ENCODE results near the gene HERC2. TPM values are rescaled to one million over a fixed set of nuclear protein-coding genes. Genes with fewer than 3 reads are reported as not detected.

The HERC2 gene
- total and polyA plus RNA-seq, 7 donors: 23.9 to 59.7 (median 41.1) TPM

- peaks cover 0 to 73% of the 10 kb centered on the region in 2 donors for H3K36me3 ChIP-seq (ENCODE audit: insufficient read depth in 1 of 2, low read depth in 1 of 2)
- no peak overlapping the region for H3K27ac ChIP-seq
- TF ChIP-seq, protein P1, sequence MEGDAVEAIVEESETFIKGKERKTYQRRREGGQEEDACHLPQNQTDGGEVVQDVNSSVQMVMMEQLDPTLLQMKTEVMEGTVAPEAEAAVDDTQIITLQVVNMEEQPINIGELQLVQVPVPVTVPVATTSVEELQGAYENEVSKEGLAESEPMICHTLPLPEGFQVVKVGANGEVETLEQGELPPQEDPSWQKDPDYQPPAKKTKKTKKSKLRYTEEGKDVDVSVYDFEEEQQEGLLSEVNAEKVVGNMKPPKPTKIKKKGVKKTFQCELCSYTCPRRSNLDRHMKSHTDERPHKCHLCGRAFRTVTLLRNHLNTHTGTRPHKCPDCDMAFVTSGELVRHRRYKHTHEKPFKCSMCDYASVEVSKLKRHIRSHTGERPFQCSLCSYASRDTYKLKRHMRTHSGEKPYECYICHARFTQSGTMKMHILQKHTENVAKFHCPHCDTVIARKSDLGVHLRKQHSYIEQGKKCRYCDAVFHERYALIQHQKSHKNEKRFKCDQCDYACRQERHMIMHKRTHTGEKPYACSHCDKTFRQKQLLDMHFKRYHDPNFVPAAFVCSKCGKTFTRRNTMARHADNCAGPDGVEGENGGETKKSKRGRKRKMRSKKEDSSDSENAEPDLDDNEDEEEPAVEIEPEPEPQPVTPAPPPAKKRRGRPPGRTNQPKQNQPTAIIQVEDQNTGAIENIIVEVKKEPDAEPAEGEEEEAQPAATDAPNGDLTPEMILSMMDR (IDR thresholded peaks at IDR 0.05): no peak
- 93 to 95% (median 94%) methylated on average over 26 of the region's 26 CpGs for WGBS, 3 donors
- intact Hi-C loops (cut with DNase I): no loop called here
- ATAC-seq: no peak
- H3K9me3 ChIP-seq: no peaks in the 10 kb centered on the region
- no peak for DNase-seq
- no peaks in the 10 kb centered on the region for H3K4me1 ChIP-seq
- H3K27me3 ChIP-seq (ENCODE audit: insufficient read depth in 3 of 3, low read length in 2 of 3): no peaks in the 10 kb centered on the region
- H3K4me3 ChIP-seq: no peak overlapping the region
Measured at GRCh38 chr15:28112962-28113361, 209.0 kb downstream of the HERC2 start.

DNA sequence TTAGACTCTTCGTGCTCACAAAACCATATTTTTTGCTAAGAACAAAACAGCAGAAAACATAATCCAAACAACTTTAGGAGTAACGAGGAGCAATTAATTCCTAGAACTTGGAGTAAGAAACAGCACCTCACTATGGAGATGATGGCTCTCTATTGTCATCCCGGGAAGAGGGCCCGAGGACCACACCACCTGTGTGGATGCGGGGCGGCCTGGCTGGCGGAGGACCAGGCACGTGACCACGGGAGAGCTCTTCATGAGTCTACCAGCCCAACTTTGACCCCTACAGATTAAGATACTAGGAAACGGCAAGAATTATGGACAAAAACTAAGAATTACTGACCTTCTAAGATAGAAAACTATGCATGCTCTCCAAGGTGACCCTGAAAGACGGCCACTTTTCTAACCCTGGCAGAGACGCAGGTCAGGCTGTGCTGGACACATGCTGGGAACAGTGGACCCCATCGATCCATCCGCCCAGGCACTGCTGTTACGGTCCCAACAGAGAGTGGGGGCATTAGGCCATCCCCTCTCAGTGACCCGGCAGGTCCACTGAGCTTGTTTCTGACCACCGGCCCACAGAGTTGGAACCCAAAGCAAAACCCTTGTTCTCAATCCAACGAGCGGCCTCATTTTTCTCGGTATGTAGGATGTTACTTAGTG, 209.7 kb downstream of the HERC2 start:
- H3K9me3 ChIP-seq: no peaks in the 10 kb centered on the region
- TF ChIP-seq, protein P1 (IDR thresholded peaks at IDR 0.05): no peak
- intact Hi-C loops (cut with DNase I): no loop called here
- H3K36me3 ChIP-seq (ENCODE audit: insufficient read depth in 1 of 2, low read depth in 1 of 2): peaks cover 0 to 66% of the 10 kb centered on the region in 2 donors
- no peak overlapping the region for H3K27ac ChIP-seq
- DNase-seq: no peak
- H3K4me1 ChIP-seq: peaks cover 6% of the 10 kb centered on the region
- peaks cover 0 to 5% (median 0%) of the 10 kb centered on the region in 3 donors for H3K27me3 ChIP-seq (ENCODE audit: insufficient read depth in 3 of 3, low read length in 2 of 3)
- WGBS, 3 donors: 94 to 96% (median 95%) methylated on average over 20 of the region's 20 CpGs
- no peak overlapping the region for H3K4me3 ChIP-seq
- ATAC-seq: no peak

DNA sequence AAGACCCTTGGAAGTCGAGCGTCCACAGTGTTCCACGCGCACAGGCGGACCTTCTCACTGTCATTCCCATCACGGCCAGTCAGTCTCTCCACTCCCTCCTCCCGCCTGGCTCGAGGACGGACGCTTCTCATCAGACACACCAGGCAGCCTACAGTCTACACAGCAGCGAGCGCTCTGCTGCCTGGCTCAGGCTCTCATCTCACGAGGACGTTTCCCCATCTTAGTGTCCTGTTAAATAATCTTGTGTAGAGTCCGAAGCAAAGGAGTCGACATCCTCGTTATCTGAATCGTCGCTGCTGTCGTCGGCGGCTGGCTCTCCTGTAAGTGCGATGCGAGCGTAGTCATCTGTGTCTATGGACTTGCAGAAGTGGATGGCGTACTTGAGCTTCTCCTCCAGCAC, 210.4 kb downstream of the HERC2 start:
- no peak for ATAC-seq
- Histone ChIP-seq H3K27me3 (ENCODE audit: insufficient read depth in 3 of 3, low read length in 2 of 3) (peaks cover 0 to 7% (median 0%) of the 10 kb centered on the region in 3 donors), H3K4me3 (no peak overlapping the region), H3K27ac (no peak overlapping the region), H3K9me3 (no peaks in the 10 kb centered on the region), H3K36me3 (ENCODE audit: insufficient read depth in 1 of 2, low read depth in 1 of 2) (peaks cover 0 to 59% of the 10 kb centered on the region in 2 donors), H3K4me1 (peaks cover 7% of the 10 kb centered on the region)
- intact Hi-C loops (cut with DNase I): no loop called here
- DNase-seq: no peak
- TF ChIP-seq, protein P1 (IDR thresholded peaks at IDR 0.05): no peak
- WGBS, 3 donors: 91 to 95% (median 93%) methylated on average over 26 of the region's 26 CpGs

DNA sequence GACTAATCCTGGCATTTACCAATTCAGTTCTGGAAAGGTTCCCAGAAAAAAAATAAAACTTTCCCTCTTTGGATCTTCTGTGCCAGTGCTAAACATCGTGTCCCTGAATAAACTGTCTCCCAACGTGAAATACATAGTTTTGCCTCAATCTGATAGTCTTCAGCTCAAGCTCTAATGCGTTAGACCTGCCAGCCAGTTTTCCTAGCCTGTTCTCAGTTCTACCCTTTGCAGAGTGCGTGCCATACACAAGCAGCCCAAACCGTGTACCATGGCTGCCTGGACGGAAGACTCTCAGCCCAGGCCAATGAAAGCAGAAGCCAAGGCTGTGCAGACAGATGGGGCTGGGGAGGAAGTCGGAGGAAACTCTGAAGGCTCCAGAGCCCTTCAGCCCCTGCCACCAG, 211.5 kb downstream of the HERC2 start:
- no peak overlapping the region for H3K4me3 ChIP-seq
- DNase-seq (no peak), ATAC-seq (no peak)
- TF ChIP-seq, protein P1 (IDR thresholded peaks at IDR 0.05): no peak
- H3K36me3 ChIP-seq (ENCODE audit: insufficient read depth in 1 of 2, low read depth in 1 of 2): peaks cover 0 to 48% of the 10 kb centered on the region in 2 donors
- no peak overlapping the region for H3K27ac ChIP-seq
- H3K27me3 ChIP-seq (ENCODE audit: insufficient read depth in 3 of 3, low read length in 2 of 3): peaks cover 0 to 10% (median 4%) of the 10 kb centered on the region in 3 donors
- no peaks in the 10 kb centered on the region for H3K9me3 ChIP-seq
- peaks cover 7% of the 10 kb centered on the region for H3K4me1 ChIP-seq
- intact Hi-C loops (cut with DNase I): no loop called here
- WGBS, 3 donors: 47 to 59% (median 48%) methylated on average over 7 of the region's 7 CpGs

All from psoas muscle (tissue), 8 donors.